NCI-H345 treated with DMSO at 0.1 percent for 48 hours (cell line): ENCODE results near the gene PDE2A.

Source experiments
- DNase-seq: peaks from one replicate; lab custom pipeline; 2025; ENCODE audit not compliant: unreplicated experiment; lab: John Stamatoyannopoulos, UW

Gene PDE2A

GRCh38 chr11:72661486-72661885 is 12.7 kb downstream of the PDE2A start:
- no peak for DNase-seq

GRCh38 chr11:72658989-72659640 is 15.1 kb downstream of the PDE2A start:
- no peak for DNase-seq

GRCh38 chr11:72657411-72658100 is 16.7 kb downstream of the PDE2A start:
- no peak for DNase-seq

GRCh38 chr11:72655896-72656464 is 18.2 kb downstream of the PDE2A start:
- no peak for DNase-seq

- no peak for DNase-seq
Measured at GRCh38 chr11:72655014-72655413, 19.2 kb downstream of the PDE2A start.

- no peak for DNase-seq
Measured at GRCh38 chr11:72653649-72654048, 20.6 kb downstream of the PDE2A start.

- DNase-seq: peak; percentile 69
Measured at GRCh38 chr11:72652873-72653630, 21.2 kb downstream of the PDE2A start.

- no peak for DNase-seq
Measured at GRCh38 chr11:72652133-72652532, 22.1 kb downstream of the PDE2A start.

- DNase-seq: no peak
Measured at GRCh38 chr11:72649215-72649976, 24.8 kb downstream of the PDE2A start.

GRCh38 chr11:72648384-72649136 is 25.7 kb downstream of the PDE2A start:
- DNase-seq: no peak

- no peak for DNase-seq
Measured at GRCh38 chr11:72647882-72648281, 26.3 kb downstream of the PDE2A start.

GRCh38 chr11:72646472-72646871 is 27.8 kb downstream of the PDE2A start:
- no peak for DNase-seq

- no peak for DNase-seq
Measured at GRCh38 chr11:72646024-72646423, 28.2 kb downstream of the PDE2A start.

- DNase-seq: no peak
Measured at GRCh38 chr11:72643547-72643946, 30.7 kb downstream of the PDE2A start.

GRCh38 chr11:72642884-72643522 is 31.2 kb downstream of the PDE2A start:
- DNase-seq: peak; percentile 54

- no peak for DNase-seq
Measured at GRCh38 chr11:72642043-72642883, 32.0 kb downstream of the PDE2A start.

GRCh38 chr11:72641522-72642042 is 32.6 kb downstream of the PDE2A start:
- DNase-seq: no peak

- DNase-seq: no peak
Measured at GRCh38 chr11:72639502-72640375, 34.5 kb downstream of the PDE2A start.
